Activated CD8-positive, alpha-beta memory T cell treated with anti-CD3 and anti-CD28 coated beads, Interleukin-2, amount 50 U/mL, for 1 hour (primary cell): Measurements from ENCODE around the gene SEC24B.

Source experiments
- DNase-seq: peaks from one replicate; pipeline ENCODE4 v3.0.0-alpha.2; 2020; ENCODE audit errors: extremely low read depth

Gene SEC24B

DNA sequence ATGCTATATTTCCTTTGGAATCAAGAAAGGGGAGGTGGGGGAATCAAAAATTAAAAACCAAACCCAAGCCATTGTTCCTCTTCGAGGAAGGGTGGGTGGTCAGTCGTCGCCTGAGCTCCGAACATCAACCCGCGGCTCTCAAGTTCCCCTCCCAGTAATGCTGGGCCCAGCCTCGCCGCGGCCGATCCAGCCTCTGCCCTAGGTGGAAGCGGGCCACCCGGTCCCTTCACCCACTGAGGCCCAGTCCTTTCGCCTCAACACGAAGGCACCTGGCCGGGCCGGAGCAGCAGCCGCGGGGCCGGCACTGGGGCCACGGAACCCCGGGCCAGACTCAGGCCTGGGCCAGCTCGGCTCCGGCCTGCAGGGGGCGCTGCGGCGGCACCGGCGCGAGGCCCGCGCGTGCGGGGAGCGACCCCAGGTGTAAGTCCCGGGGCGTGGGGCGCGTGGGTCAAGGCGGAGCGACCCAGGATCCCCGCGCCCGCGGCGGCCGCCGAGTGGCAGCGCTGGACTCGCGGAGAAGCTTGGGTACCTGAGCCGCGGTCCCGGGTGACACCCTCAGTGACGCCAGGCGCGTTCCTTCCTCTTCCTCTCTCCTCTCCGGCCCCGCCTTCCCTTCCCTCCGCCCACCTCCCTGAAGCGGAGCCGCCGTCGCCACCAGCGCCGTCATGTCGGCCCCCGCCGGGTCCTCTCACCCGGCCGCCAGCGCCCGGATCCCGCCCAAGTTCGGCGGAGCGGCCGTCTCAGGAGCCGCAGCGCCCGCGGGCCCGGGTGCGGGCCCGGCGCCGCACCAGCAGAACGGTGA is at the start of gene SEC24B:
Gene SEC24B, plus strand, starts transcription at position 611 of the 802 bp plus-strand sequence. Its CDS starts 55 bp downstream, at position 666.
- DNase-seq = peak; percentile 82

DNA sequence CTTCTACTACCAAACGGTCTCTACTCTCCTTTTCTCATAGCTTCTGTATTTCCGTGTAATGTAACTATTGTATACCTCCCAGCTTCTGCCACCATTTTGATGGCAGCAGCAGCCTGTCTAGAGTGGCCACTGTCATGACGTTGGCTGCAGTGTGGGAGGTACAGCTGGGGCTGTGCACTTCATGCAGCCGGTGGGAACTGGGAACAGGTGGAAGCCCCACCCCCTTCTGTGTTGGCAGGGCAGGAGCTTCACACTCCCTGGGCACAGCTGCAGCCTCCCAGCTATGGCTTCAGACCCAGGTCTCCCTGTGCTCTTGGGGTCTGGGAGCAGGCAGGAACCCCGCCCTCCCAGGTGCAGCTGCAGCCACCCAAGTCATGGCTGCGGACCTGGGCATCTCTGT is 49.8 kb upstream of the SEC24B start:
- DNase-seq = no peak

DNA sequence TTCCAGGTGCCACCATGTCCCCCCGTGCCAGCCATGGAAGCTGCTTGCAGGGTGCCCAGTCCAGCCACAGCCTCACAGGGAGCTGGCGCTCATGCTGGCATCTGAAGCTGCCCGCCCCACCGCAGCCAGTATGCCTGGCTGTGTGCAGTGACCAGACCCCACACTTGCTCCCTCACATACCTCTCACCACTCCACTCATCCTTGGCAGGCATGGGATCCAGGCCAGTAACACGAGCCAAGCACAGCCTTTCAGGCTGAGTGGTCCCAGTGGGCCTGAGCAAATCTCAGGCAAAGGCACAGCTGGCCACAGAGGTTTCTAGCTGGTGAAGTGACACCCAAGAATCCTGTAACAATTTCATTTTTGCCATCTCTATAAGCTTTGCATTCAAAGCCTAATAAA is 48.4 kb upstream of the SEC24B start:
- no peak for DNase-seq

DNA sequence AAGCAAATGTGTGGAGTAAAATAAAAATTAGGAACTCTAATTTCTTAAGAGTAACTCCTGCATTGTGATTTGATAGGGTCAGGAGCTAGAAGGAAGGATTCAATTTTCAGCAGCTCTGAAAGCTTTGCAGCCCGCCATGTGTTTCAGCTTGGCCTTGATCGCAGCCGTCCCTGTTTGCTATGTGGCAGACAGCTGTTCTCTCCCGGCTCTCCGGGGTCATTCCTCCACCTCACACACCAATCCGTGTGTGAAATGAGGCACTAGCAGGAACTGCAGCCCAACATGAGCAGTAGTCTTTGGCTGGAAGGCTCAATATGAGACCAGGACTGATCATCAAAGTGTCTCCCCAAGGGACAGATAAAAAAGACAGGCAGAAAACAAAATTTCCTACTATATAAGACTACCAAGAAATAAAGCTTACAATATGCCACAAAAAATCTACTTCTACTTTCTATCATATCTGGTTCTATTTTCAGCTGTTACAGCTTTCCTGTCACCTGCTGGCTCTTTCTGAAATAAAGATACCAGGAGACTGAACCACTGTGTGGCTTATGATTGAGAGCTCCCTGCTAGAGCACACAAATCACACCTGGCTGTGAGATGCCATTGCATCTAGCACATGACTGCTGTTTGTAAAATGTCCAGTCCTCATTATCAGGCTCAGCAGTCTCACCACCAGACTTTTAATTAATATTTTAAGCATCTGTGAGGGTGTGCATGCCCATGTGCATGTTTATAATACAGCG is 44.1 kb upstream of the SEC24B start:
- no peak for DNase-seq

DNA sequence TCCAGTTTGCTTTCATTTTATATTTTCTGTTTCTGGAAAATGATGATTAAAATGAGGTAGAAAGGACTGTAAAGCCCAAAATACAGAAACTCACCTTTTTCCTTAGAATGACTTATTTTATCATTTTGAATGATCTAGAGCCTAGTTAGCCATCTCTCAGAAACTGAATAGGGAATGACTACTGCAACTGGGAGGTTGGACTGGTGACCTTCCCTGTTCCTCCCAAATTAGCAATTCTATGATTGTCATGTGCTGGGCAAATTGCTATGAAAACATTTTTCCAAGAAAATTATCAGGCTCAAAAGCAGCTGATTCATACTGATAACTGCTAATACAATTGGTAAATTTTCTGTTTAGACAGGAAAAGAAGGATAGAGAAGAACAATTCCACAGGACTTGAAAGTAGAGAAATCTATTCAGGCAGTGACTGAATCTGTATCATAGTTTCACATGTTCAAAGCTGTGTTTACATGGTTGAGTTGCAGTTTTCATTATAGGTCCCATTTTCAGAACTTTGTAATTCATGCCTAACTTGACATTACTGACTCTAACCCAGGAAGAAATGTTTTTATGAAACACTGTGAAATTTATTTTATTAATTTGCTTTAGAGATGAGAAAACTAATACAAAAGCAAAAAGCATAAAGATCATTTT is 43.4 kb upstream of the SEC24B start:
- DNase-seq = no peak

DNA sequence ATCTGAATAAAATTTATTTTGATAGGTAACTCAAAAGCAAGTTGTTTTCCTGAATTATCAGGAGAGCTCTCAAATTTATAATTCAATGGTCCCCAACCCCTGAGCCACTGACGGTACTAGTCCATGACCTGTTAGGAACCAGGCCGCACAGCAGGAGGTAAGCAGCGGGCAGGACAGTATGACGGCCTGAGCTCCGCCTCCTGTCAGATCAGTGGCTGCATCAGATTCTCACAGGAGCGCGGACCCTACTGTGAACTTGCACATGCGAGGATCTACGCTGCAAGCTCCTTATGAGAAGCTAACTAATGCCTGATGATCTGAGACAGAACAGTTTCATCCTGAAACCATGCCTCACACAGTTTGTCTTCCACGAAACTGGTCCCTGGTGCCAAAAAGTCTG is 37.9 kb upstream of the SEC24B start:
- no peak for DNase-seq

DNA sequence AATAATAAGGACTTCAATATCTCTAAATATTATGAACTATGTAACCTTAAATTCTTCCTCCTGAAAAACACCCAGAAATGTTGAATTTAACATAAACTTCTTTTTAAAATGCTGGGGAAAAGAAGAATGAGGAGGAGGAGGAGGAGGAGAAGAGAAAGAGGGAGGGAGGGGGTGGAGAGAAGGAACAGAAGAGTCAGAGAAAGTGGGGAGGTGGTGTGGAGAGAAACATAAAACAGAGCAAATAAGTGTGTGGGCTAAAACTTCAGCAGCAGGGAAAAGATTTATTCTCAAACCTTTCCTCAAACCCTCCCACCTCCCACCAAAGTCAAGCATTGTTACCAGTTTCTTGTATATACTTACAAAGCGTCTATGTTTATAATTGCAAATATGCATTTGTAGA is 34.7 kb upstream of the SEC24B start:
- DNase-seq = no peak

DNA sequence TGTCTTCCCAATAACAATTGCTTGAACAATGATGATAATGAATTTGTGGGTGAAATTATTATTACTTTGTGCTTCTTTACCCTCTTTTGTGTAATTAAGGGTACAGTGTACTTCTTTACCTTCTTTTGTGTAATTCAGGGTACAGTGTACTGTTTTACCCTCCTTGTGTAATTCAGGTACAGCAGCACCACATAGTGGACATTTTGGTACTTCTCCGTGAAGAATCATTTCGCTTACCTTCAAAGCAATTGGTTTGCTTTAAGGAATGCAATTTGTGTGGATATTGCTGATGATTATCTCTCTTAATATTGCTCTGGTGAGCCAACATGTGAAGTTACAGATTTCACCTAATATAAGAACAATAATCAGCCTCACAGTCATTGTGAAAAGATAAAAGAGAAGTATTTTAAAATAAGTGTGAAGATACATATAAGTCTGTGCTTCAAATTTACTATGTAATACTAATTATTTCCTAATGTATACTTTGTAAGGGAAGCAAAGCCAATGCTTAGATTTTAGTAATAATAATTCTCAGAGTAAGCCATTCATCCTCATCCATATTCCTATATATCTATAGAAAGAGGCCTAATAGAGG is 27.2 kb upstream of the SEC24B start:
- no peak for DNase-seq

DNA sequence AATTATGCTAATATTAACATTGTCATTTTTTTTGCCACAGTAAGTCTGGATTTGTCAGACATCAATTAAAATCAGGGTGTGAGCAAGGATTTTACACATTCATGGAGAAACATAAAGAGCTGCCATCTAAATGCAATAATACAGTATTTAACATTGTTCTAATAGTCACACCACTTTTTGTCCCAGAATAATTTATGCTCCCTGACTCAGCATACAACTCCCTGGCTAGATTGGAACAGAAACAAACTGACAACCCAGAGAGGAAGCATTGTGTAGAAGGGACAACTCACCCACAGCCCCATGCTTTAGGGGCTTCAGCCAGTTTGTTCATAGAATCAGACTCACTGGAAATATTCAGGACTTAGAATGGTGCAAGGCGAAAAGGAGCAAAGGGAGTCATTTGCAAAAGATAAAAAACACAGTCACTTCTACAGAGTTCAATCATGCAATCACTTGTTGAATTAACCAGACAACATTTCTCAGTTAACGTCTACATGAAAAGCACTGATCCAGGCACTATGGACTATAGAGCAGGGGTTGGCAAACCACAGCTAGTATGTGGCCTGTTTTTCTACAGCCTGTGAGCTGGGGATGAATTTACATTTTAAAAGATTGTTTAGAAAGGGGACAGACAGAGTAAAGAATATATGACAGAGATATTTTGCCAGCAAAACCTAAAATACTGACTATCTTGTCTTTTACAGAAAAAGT is 26.4 kb upstream of the SEC24B start:
- no peak for DNase-seq

DNA sequence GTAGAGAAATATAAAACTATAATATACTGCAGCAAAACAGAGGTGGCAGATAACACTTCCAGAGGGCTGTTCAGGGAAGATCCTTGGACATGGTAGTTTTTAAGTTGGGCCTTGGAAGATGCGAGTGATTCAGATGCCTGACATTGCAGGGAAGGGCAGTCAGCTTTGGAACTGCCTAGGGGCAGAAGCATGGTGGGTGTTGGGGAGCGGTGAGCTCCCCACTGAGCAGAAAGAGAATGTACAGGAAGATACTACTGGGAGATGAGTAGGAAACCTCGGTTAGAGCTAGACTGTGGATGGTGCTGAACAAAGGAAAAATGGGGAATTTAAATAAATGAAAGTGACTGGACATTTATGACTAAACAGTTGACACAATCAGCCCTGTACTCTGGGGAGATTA is 24.9 kb upstream of the SEC24B start:
- no peak for DNase-seq

DNA sequence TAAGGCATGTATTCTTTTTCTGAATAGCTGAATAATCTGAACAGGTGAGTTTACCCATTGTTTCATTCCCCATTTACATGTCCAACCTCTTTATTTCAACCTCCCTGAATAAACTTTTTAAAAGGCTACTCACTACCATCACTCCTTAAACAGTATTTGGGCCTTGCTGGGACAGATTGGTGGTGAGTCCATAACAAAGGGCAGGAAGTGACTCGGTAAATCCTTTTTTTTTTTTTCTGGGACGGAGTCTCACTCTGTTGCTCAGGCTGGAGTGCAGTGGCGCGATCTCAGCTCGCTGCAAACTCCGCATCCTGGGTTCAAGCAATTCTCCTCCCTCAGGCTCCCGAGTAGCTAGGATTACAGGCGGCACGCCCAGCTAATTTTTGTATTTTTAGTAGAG is 23.4 kb upstream of the SEC24B start:
- DNase-seq = no peak

DNA sequence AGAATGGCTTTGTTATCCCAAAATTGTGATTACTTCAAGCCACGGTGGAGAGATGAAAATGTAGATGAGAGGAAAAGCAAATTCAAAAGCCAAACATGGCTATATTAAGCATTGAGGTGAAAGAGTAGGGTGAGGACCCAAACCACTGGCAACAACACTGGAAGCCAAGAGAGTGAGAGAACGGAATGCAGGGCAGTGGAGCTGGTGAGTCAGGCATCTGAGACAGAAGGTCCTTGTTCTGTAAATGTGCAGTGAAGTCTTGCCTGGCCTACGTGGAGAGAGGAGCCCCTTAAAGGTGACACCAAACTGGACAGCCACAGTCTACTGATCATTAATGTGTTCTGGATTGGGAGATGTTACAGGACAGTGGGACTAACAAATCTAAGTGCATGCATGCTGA is 22.8 kb upstream of the SEC24B start:
- no peak for DNase-seq

DNA sequence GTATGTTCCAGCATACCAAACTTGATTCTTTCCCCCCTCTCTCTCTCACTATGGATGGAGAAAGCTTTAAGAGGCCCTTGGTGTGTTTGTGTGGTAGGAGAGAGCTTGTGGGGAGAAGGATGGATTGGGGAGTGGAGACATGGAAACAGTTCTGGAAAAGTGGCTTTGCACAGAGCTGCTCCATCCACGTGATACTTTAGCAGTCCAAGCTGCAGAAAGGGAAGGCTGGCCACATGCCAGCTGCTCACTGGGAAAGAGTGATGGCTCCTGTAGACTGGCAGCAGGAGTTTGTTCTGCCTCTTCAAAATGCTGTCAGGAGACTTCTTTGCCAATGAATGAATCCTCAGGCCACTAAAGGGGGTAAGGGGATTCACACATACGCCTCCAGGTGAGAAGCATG is 21.7 kb upstream of the SEC24B start:
- DNase-seq = no peak

DNA sequence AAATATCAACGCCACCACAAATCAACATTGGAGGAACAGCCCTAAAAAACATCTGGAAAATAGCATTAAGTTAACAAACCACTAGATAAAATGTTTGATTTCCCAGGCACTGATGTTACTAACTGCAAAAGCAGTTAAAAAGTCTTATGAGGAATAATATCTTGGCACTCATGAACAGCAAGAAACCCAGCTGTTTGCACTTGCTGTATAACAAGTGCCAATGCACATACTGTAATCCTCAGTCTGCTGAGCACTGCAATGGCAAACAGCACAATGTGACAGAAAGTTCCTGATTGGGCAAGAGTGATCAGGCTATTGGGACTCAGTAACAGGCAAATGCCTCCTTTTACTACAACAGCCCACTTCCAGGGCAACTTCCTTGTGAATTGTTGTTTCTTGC is 20.8 kb upstream of the SEC24B start:
- no peak for DNase-seq

DNA sequence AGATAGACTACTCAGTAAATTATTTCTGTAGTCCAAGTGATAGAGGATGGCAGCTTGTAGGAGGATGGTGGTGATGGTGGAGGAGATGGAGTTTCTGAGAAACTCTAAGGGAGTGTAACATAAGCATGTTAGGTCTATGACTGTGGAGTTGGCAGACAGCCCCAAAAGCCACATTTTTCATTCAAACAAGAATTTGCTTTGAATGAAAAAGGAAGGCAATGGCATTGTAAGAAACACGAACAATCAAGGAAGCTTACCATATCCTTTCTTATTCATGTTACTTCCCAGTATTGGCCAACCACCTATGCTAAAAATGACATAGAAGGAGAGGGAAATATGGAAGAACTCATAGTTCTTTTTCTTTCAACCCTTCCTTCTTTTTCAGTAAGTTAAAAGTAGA is 18.7 kb upstream of the SEC24B start:
- DNase-seq = no peak

DNA sequence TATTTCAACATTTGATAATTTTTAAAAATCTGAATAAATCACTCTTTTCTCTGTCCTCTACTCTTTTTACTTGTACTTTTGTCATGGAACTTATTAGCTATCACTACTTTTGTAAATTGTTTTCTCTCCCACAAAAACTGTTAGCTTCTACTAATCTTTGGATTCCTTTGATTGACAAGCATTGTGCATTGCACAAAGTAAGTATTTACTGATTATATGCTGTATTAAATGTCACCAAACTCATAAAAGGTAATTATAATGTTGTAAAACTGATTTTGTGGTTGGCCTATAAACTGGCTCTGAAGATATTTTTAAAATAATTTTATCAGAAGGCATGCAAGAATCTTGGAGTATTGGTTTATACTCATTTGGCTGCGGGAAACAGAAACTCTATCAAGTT is 15.0 kb upstream of the SEC24B start:
- no peak for DNase-seq

DNA sequence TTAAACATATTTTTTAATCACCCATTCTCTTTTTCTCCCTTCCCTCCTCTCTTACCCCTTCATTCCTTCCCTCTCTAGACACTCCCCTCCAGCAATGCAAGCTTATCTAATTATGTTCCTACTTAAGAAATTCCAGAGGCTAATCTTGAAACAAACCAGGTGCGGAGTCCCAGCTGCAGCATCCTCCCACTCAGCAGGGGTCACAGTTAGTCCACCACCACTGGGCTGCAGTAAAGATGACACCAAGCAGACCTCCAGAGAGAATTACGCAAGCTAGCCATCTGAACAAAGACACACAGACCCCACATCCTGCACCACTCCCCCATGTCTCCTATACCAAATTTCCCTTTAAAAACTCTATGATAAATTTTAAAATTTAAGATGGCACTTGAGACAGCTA is 13.9 kb upstream of the SEC24B start:
- no peak for DNase-seq

DNA sequence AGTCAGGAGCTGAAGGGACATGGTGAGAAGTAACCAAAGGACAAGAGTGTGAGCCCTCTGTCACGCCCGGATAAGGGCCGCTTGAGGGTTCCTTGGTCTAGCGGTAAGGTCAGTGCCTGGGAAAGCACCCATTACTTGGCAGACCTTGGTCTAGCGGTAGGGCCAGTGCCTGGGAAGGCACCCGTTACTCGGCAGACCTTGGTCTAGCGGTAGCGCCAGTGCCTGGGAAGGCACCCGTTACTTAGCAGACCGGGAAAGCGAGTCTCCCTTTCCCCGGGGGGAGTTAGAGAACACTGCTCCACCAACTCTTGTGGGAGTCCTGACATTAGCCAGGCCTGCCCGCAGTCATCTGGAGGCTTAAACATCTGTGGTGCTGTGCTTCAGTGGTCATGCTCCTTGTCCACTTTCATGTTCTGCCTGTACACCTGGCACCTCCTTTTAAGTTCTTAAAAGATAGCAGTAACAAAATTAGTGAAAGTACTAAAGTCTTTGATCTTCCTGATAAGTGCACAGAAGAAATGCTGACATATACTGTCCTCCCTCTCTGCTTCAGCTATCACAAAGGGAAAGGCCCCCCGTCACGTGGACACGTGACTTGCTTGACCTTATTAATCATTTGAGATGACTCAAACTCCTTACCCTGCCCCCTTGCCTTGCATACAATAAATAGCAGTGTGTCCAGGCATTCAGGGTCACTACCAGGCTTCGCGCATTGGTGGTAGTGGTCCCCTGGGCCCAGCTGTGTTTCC is 9.3 kb upstream of the SEC24B start:
- no peak for DNase-seq

DNA sequence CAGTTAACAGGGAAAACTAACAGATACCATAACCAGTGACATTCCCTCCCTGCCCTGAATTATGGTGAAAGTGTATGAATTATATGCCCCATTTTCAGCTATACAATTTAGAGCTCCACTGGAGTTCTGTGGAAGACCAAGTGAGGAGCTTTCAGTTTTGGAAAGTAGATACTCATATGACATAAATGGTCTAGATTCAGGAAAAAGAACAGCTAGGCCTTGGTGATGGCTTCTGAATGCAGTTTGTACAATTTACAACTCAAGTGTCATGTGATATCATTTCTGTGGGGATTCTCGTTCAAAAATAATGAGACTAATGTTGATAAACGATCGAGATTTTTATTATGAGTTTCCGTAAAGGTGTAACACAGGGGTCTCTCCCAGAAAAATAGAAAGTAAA is 8.2 kb upstream of the SEC24B start:
- DNase-seq = no peak

DNA sequence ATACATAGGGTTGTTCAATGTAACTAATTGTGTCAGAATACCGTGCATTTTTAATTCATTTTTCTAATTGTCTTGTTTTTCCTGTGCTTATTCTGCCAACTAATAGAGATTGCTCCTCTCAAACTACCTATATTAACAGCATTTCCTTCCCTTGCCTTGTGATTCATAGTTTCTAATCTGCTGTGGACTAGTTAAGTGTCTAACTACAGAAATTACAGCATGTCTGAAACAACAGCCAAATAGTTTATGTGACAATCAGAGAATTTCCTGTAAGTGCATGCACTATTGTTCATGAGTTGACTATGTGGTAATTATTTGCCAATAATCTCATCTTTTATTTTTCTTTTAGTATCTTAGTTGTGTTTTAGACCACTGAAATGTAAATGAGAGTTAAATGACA is 4.1 kb upstream of the SEC24B start:
- no peak for DNase-seq

DNA sequence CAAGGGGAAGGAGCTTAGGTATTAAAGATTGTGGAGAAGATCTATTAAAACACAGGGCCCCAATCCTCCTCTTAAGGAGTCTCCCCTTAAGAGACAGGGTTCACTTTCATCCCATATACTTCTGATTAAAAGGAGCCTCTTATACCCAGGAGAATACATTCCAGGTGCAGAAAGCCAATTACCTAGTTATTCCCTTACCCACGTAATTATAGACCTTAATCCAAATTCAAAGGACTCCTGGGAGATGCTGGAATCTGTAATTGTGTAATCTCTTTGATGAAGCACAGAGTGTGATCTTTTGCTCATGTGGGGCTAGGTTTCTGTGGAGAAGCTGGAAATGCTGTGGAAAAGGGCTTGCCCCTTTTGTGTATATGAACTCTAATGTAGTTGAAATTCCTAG is 1.4 kb upstream of the SEC24B start:
- DNase-seq = no peak
